GM18502 (cell line): Measurements from ENCODE around the gene TMED6.
"Not testable (repeated sequence)": the region's sequence is repeated elsewhere in the genome, so short reads cannot be mapped to it uniquely, and the experiment has no call there.

ENCODE experiments used
- ATAC-seq: cut with Tn5 transposase; IDR thresholded peaks from one replicate; pipeline ENCODE4 v1.9.1; 2021; ENCODE audit warnings: mild to moderate bottlenecking; ENCODE audit not compliant: unreplicated experiment, poor library complexity

TMED6 gene

GRCh38 chr16:69307856-69308255, 43.7 kb downstream of the TMED6 start:
- ATAC-seq: no peak

- ATAC-seq: no peak
Observed at GRCh38 chr16:69307091-69307490, 44.5 kb downstream of the TMED6 start.

- ATAC-seq: no peak
Observed at GRCh38 chr16:69306031-69306430, 45.6 kb downstream of the TMED6 start.

- no peak for ATAC-seq
Observed at GRCh38 chr16:69302301-69302700, 49.3 kb downstream of the TMED6 start.

- ATAC-seq: no peak
Observed at GRCh38 chr16:69301861-69302260, 49.7 kb downstream of the TMED6 start.

- ATAC-seq: no peak
Observed at GRCh38 chr16:69301187-69301586, 50.4 kb downstream of the TMED6 start.

- no peak for ATAC-seq
Observed at GRCh38 chr16:69298261-69298660, 53.3 kb downstream of the TMED6 start.

- not testable (repeated sequence) for ATAC-seq
Observed at GRCh38 chr16:69296771-69297170, 54.8 kb downstream of the TMED6 start.

- no peak for ATAC-seq
Observed at GRCh38 chr16:69294051-69294450, 57.5 kb downstream of the TMED6 start.

- ATAC-seq: no peak
Observed at GRCh38 chr16:69293401-69293800, 58.2 kb downstream of the TMED6 start.
